Caco-2 (cell line): ENCODE results near the gene ATRAID. TPM values are rescaled to one million over a fixed set of nuclear protein-coding genes. Genes with fewer than 3 reads are reported as not detected.

ENCODE experiments used
- BruUV-seq: library from RNA; stranded (reverse); fragments of 400-500 nt; replicated peaks from 2 replicates; lab custom pipeline; 2021; lab: Mats Ljungman, UMichigan
- CTCF ChIA-PET: fragments of 300-600 bp; sonication (Branson Sonifier 250); formaldehyde crosslinking; loops from one replicate; lab custom pipeline; 2022; ENCODE audit warnings: antibody characterized with exemption; lab: Charles Lee
- POLR2A ChIA-PET: fragments of 300-600 bp; sonication (Branson Sonifier 250); formaldehyde crosslinking; loops from one replicate; lab custom pipeline; 2022; ENCODE audit warnings: antibody characterized with exemption; lab: Charles Lee
- DNase-seq, 2 experiments: peaks; one replicate each; pipeline versions ENCODE4 v3.0.0 to v3.0.0-alpha.2; 2020 to 2022
- H3K27me3 ChIP-seq: replicated peaks from 2 replicates; pipeline ENCODE4 v1.6.0; 2011; ENCODE audit warnings: low read length; ENCODE audit not compliant: control insufficient read depth, insufficient read depth
- H3K36me3 ChIP-seq: 2 replicates; pipeline ENCODE4 v1.5.1; 2011; ENCODE audit warnings: low read length; ENCODE audit not compliant: control insufficient read depth, insufficient read depth
- H3K4me1 ChIP-seq: fragments of 250-450 bp; sonication (Bioruptor Pico); 2 replicates; pipeline ENCODE4 v1.5.1; 2020; ENCODE audit warnings: mild to moderate bottlenecking
- H3K4me3 ChIP-seq: 2 replicates; pipeline ENCODE4 v1.5.1; 2011; ENCODE audit warnings: low read depth, mild to moderate bottlenecking, control low read depth, low read length
- H3K9me3 ChIP-seq: fragments of 250-450 bp; sonication (Bioruptor Pico); 2 replicates; pipeline ENCODE4 v1.5.1; 2020; ENCODE audit warnings: mild to moderate bottlenecking, moderate library complexity
- H3K27ac Mint-ChIP-seq: one replicate; pipeline ENCODE4 v1.8.0; 2022; ENCODE audit warnings: mixed read lengths; ENCODE audit not compliant: unreplicated experiment
- H3K27me3 Mint-ChIP-seq: one replicate; pipeline ENCODE4 v1.8.0; 2022; ENCODE audit warnings: mixed read lengths; ENCODE audit not compliant: insufficient read depth, unreplicated experiment
- H3K36me3 Mint-ChIP-seq: one replicate; pipeline ENCODE4 v1.8.0; 2022; ENCODE audit warnings: mild to moderate bottlenecking, mixed read lengths; ENCODE audit not compliant: insufficient read depth, unreplicated experiment
- H3K4me1 Mint-ChIP-seq: one replicate; pipeline ENCODE4 v1.8.0; 2022; ENCODE audit warnings: low read depth, mixed read lengths; ENCODE audit not compliant: unreplicated experiment
- H3K4me3 Mint-ChIP-seq: one replicate; pipeline ENCODE4 v1.8.0; 2022; ENCODE audit warnings: mild to moderate bottlenecking, moderate library complexity, mixed read lengths; ENCODE audit not compliant: unreplicated experiment
- H3K9me3 Mint-ChIP-seq: one replicate; pipeline ENCODE4 v1.8.0; 2022; ENCODE audit warnings: mixed read lengths; ENCODE audit not compliant: unreplicated experiment
- CTCF ChIP-seq, 2 experiments: fragments of 200-600 bp in 1 of 2; IDR thresholded peaks; 1 replicate in 1 of 2; 2 replicates in 1 of 2; pipeline versions ENCODE4 v1.5.1 to v1.8.0; 2011 to 2022; ENCODE audit warnings: antibody characterized with exemption in 1 of 2, control low read depth in 1 of 2, inconsistent platforms in 1 of 2, low read depth in 1 of 2, low read length in 1 of 2, mild to moderate bottlenecking in 1 of 2, moderate library complexity in 1 of 2; ENCODE audit not compliant: insufficient read depth in 1 of 2, severe bottlenecking in 1 of 2, unreplicated experiment in 1 of 2
- intact Hi-C: fragments of 100-400 bp; cut with micrococcal nuclease; formaldehyde crosslinking; loops from one replicate; pipeline ENCODE4 v1.10.0; 2022; ENCODE audit not compliant: unreplicated experiment
- total RNA-seq: library from RNA; stranded (reverse); gene quantifications from 2 replicates; pipeline ENCODE4 v1.2.3, GENCODE V29; 2022

Gene ATRAID
- total RNA-seq, 1 experiment from 2014 or later: 157 TPM

- POLR2A ChIA-PET: no interaction called here
- peaks cover 15% of the 10 kb centered on the region for H3K36me3 Mint-ChIP-seq
Measured at GRCh38 chr2:27251766-27252165, 39.9 kb downstream of the ATRAID start.

GRCh38 chr2:27255187-27255586 is 43.3 kb downstream of the ATRAID start:
- CTCF ChIA-PET: interaction anchor here (0.7 kb wide), 1 partner anchor 48 kb away, joined by 4 read pairs; no protein-coding TSS in a partner anchor
- BruUV-seq: no TSS peak

More at GRCh38 chr2:27251766-27252165, 39.9 kb downstream of the ATRAID start:
- no peak overlapping the region for H3K4me3 Mint-ChIP-seq
- DNase-seq: no peak
- Histone ChIP-seq H3K27me3 (no peaks in the 10 kb centered on the region), H3K36me3 (no peaks in the 10 kb centered on the region), H3K9me3 (no peaks in the 10 kb centered on the region), H3K4me1 (no peaks in the 10 kb centered on the region), H3K4me3 (no peak overlapping the region)
- H3K9me3 Mint-ChIP-seq: no peaks in the 10 kb centered on the region
- BruUV-seq: no TSS peak
- H3K27me3 Mint-ChIP-seq: no peaks in the 10 kb centered on the region
- intact Hi-C loops: no loop called here
- TF ChIP-seq CTCF (IDR thresholded peaks at IDR 0.05; ENCODE audit: insufficient read depth in 1 of 2, low read depth in 1 of 2, low read length in 1 of 2, severe bottlenecking in 1 of 2, unreplicated experiment in 1 of 2): no peak
- CTCF ChIA-PET: no interaction called here
- no peaks in the 10 kb centered on the region for H3K4me1 Mint-ChIP-seq
- H3K27ac Mint-ChIP-seq: no peak overlapping the region

GRCh38 chr2:27255660-27256059 is 43.8 kb downstream of the ATRAID start:
- Mint-ChIP-seq H3K4me1 (no peaks in the 10 kb centered on the region), H3K27me3 (peaks cover 8% of the 10 kb centered on the region), H3K36me3 (no peaks in the 10 kb centered on the region), H3K4me3 (no peak overlapping the region), H3K27ac (no peak overlapping the region), H3K9me3 (no peaks in the 10 kb centered on the region)
- ChIA-PET CTCF (interaction anchor here (0.6 to 0.7 kb wide), 3 partner anchors 9 to 123 kb away, joined by 3 to 5 read pairs (median 4); no protein-coding TSS in a partner anchor), POLR2A (no interaction called here)
- no peaks in the 10 kb centered on the region for H3K4me1 ChIP-seq
- intact Hi-C loops: no loop called here
- no peaks in the 10 kb centered on the region for H3K36me3 ChIP-seq
- no peaks in the 10 kb centered on the region for H3K27me3 ChIP-seq
- BruUV-seq: no TSS peak
- DNase-seq: no peak
- no peaks in the 10 kb centered on the region for H3K9me3 ChIP-seq
- TF ChIP-seq CTCF (IDR thresholded peaks at IDR 0.05; ENCODE audit: insufficient read depth in 1 of 2, low read depth in 1 of 2, low read length in 1 of 2, severe bottlenecking in 1 of 2, unreplicated experiment in 1 of 2): no peak
- H3K4me3 ChIP-seq: no peak overlapping the region

More at GRCh38 chr2:27255187-27255586, 43.3 kb downstream of the ATRAID start:
- Mint-ChIP-seq H3K4me1 (no peaks in the 10 kb centered on the region), H3K36me3 (no peaks in the 10 kb centered on the region), H3K4me3 (no peak overlapping the region), H3K9me3 (no peaks in the 10 kb centered on the region), H3K27me3 (peaks cover 5% of the 10 kb centered on the region), H3K27ac (no peak overlapping the region)
- H3K27me3 ChIP-seq: no peaks in the 10 kb centered on the region
- POLR2A ChIA-PET: no interaction called here
- H3K36me3 ChIP-seq: no peaks in the 10 kb centered on the region
- H3K4me3 ChIP-seq: no peak overlapping the region
- DNase-seq: no peak
- no peak for TF ChIP-seq CTCF (IDR thresholded peaks at IDR 0.05; ENCODE audit: insufficient read depth in 1 of 2, low read depth in 1 of 2, low read length in 1 of 2, severe bottlenecking in 1 of 2, unreplicated experiment in 1 of 2)
- intact Hi-C loops: no loop called here
- H3K9me3 ChIP-seq: no peaks in the 10 kb centered on the region
- no peaks in the 10 kb centered on the region for H3K4me1 ChIP-seq
